ENCODE measurements around the gene CAPN3.

CAPN3 gene

GRCh38 chr15:42385980-42386700 lies 26.8 kb downstream of the CAPN3 start:
- TF ChIP-seq, protein P1, sequence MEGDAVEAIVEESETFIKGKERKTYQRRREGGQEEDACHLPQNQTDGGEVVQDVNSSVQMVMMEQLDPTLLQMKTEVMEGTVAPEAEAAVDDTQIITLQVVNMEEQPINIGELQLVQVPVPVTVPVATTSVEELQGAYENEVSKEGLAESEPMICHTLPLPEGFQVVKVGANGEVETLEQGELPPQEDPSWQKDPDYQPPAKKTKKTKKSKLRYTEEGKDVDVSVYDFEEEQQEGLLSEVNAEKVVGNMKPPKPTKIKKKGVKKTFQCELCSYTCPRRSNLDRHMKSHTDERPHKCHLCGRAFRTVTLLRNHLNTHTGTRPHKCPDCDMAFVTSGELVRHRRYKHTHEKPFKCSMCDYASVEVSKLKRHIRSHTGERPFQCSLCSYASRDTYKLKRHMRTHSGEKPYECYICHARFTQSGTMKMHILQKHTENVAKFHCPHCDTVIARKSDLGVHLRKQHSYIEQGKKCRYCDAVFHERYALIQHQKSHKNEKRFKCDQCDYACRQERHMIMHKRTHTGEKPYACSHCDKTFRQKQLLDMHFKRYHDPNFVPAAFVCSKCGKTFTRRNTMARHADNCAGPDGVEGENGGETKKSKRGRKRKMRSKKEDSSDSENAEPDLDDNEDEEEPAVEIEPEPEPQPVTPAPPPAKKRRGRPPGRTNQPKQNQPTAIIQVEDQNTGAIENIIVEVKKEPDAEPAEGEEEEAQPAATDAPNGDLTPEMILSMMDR (IDR thresholded peaks at IDR 0.05; ENCODE audit: insufficient read depth, missing control alignments) = no peak
- DNase-seq (ENCODE audit: insufficient read length, low spot score) (no peak), FAIRE-seq (no peak)

GRCh38 chr15:42387603-42388002 lies 28.3 kb downstream of the CAPN3 start:
- no peak for DNase-seq (ENCODE audit: insufficient read length, low spot score)
- TF ChIP-seq, protein P1 (IDR thresholded peaks at IDR 0.05; ENCODE audit: insufficient read depth, missing control alignments) = no peak

DNA sequence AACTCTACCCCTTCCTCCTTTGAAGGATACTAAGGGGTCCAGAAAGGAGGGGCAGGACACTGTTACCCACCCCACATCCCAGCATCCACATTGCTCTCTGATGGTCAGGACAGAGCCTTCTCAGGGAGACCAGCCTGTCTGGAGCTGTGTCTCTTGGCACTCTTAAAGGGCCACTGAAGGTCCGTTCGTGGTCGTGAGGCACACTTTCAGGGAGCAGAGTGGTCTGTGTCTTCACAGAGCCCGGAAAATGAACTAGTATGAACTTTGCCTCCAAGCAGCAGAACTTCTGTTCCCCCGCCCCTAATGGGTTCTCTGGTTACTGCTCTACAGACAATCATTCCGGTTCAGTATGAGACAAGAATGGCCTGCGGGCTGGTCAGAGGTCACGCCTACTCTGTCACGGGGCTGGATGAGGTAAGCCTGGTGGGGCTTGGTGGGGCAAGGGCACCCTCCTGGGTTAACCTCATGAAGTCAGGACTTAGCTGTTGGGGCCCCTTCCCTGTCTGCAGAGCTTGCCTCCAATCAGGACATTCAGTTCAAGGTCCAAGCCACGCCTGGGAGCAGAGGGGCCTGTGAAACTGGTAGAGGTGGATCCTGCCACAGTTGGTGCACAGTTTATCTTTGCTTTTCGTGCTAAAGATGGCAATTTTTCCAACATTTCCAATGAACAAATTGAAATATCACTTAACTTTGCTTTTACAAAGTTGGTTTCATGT lies 33.2 kb downstream of the CAPN3 start:
- DNase-seq (ENCODE audit: insufficient read length, low spot score) = no peak
- no peak for FAIRE-seq
- TF ChIP-seq, protein P1 (IDR thresholded peaks at IDR 0.05; ENCODE audit: insufficient read depth, missing control alignments) = no peak

More at GRCh38 chr15:42387603-42388002, 28.3 kb downstream of the CAPN3 start:
- FAIRE-seq = no peak

- TF ChIP-seq, protein P1 (IDR thresholded peaks at IDR 0.05; ENCODE audit: insufficient read depth, missing control alignments) = no peak
- no peak for FAIRE-seq
Observed at GRCh38 chr15:42394106-42394505, 34.8 kb downstream of the CAPN3 start.

DNA sequence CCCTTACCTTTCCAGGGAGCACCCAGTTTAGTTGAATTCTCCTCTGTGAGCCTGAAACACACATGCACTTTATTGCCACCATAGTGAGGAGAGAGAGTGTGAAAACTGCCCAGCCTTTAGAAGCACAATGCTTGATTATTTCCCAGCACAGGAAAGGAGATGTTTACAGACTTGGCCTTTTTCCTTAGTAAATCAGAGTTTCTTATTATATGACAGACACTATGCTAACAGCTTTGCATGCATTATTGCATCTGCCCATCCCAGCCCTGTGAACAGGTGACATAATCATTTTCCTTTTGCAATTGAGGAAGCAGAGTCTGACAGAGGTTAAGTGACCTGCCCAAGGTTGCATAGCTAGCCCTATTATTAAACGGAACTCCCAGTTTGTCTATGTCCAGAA lies 36.5 kb downstream of the CAPN3 start:
- TF ChIP-seq, protein P1 (IDR thresholded peaks at IDR 0.05; ENCODE audit: insufficient read depth, missing control alignments) = no peak
- DNase-seq (ENCODE audit: insufficient read length, low spot score) (no peak), FAIRE-seq (no peak)

More at GRCh38 chr15:42394106-42394505, 34.8 kb downstream of the CAPN3 start:
- no peak for DNase-seq (ENCODE audit: insufficient read length, low spot score)

GRCh38 chr15:42401544-42402454 lies 42.5 kb downstream of the CAPN3 start:
- FAIRE-seq (no peak), DNase-seq (ENCODE audit: insufficient read length, low spot score) (no peak)
- TF ChIP-seq, protein P1 (IDR thresholded peaks at IDR 0.05; ENCODE audit: insufficient read depth, missing control alignments) = no peak

Measured in D721Med (cell line).